Smooth muscle cell (in vitro differentiated cells): Measurements from ENCODE around the gene RTN4RL1. TPM values are rescaled to one million over a fixed set of nuclear protein-coding genes. Genes with fewer than 3 reads are reported as not detected.

Experiments
- DNase-seq: peaks from one replicate; lab custom pipeline; 2025; ENCODE audit not compliant: unreplicated experiment; lab: John Stamatoyannopoulos, UW
- H2AFZ ChIP-seq: fragments of 200-600 bp; sonication (generic); 2 replicates; pipeline ENCODE4 v1.6.0; 2016; ENCODE audit warnings: antibody characterized with exemption, low read depth, mild to moderate bottlenecking
- H3F3A ChIP-seq: fragments of 200-600 bp; sonication (generic); 2 replicates; pipeline ENCODE4 v1.6.0; 2017; ENCODE audit warnings: antibody characterized with exemption, low read depth
- H3K27ac ChIP-seq: fragments of 200-600 bp; sonication (generic); 2 replicates; pipeline ENCODE4 v1.5.1; 2016; ENCODE audit warnings: low read depth, mild to moderate bottlenecking
- H3K27me3 ChIP-seq: fragments of 200-600 bp; sonication (generic); 2 replicates; pipeline ENCODE4 v1.6.1; 2016; ENCODE audit warnings: low read depth, mild to moderate bottlenecking
- H3K36me3 ChIP-seq: fragments of 200-600 bp; sonication (generic); 2 replicates; pipeline ENCODE4 v1.5.1; 2016; ENCODE audit warnings: low read depth
- H3K4me1 ChIP-seq: fragments of 200-600 bp; sonication (generic); 2 replicates; pipeline ENCODE4 v1.5.1; 2016; ENCODE audit warnings: low read depth
- H3K4me2 ChIP-seq: fragments of 200-600 bp; sonication (generic); 2 replicates; pipeline ENCODE4 v1.6.0; 2016; ENCODE audit warnings: mild to moderate bottlenecking
- H3K4me3 ChIP-seq: fragments of 200-600 bp; sonication (generic); 2 replicates; pipeline ENCODE4 v1.5.1; 2016; ENCODE audit warnings: mild to moderate bottlenecking
- H3K79me2 ChIP-seq: fragments of 200-600 bp; sonication (generic); 2 replicates; pipeline ENCODE4 v1.6.0; 2016; ENCODE audit warnings: low read depth, mild to moderate bottlenecking
- H3K9ac ChIP-seq: fragments of 200-600 bp; sonication (generic); 2 replicates; pipeline ENCODE4 v1.6.0; 2016; ENCODE audit warnings: low read depth
- H3K9me3 ChIP-seq: fragments of 200-600 bp; sonication (generic); replicated peaks from 2 replicates; pipeline ENCODE4 v1.5.1; 2016; ENCODE audit warnings: low read depth
- H4K20me1 ChIP-seq: fragments of 200-600 bp; sonication (generic); 2 replicates; pipeline ENCODE4 v1.6.0; 2016; ENCODE audit warnings: low read depth
- CTCF ChIP-seq: fragments of 200-600 bp; sonication (generic); IDR thresholded peaks from 2 replicates; pipeline ENCODE4 v1.5.1; 2017; ENCODE audit warnings: borderline replicate concordance, mild to moderate bottlenecking, antibody characterized with exemption; ENCODE audit not compliant: insufficient read depth, poor library complexity, severe bottlenecking
- WGBS: methylation state at CpG from one replicate; pipeline ENCODE4 v1.1.7; 2016; ENCODE audit warnings: low lambda C conversion rate; 5-methylcytosine and 5-hydroxymethylcytosine counted together
- polyA plus RNA-seq: library from polyadenylated mRNA; unstranded; fragments of >200 nt; fragmentation: Nextera tagmentation; extraction: Ambion mirVana; gene quantifications from 2 replicates; pipeline ENCODE4 v1.2.1, GENCODE V29; 2016
- total RNA-seq: library from RNA; depleted of rRNA; stranded (reverse); fragments of >200 nt; gene quantifications from 2 replicates; pipeline ENCODE4 v1.2.3, GENCODE V29; 2014

Gene RTN4RL1
- total and polyA plus RNA-seq, 2 experiments from 2014 or later: not detected

DNA sequence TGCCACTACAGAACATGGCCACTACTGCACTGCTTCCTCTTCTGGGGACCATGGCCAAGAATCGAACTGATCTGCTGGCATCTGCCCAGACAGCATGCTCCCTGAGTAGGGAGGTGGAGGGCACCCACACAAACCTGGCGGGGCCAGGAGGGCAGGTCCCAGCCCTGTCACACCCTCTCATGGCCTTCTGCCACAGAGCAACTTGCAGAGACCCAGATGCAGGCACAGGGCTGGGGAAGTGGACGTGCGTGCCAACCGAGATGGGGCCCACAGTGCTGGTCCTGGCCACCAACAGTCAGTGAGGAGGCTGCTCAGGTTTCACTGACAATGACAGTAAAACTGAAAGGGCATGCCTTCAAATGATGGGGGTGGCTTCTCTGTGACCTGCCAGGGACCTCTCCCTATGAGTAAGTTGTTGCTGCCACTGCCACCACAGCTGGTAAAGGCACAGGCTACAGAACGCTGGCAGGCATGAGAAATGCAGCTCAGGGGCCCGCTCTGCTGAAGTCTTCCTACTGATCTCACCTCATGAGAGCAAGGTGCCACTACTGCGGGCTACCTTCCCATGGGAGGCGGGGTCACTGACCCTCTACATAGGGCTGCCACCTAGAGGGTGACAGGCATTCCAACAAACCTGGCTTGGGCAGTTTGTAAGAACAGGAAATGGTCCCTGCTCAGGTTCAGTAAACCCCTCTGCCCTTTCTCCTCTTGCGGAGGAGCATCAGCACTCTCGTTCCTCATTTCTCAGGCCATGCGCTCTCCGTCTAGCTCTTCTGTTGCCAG lies 45.3 kb upstream of the RTN4RL1 start:
- Histone ChIP-seq H3K4me1 (peaks cover 8% of the 10 kb centered on the region), H2AFZ (no peak overlapping the region), H3K27ac (no peak overlapping the region), H3K9me3 (no peaks in the 10 kb centered on the region), H3K9ac (no peak overlapping the region), H4K20me1 (no peaks in the 10 kb centered on the region), H3K27me3 (no peaks in the 10 kb centered on the region), H3K4me3 (no peak overlapping the region), H3K36me3 (no peaks in the 10 kb centered on the region), H3K79me2 (no peaks in the 10 kb centered on the region), H3K4me2 (no peak overlapping the region), H3F3A (peaks cover 15% of the 10 kb centered on the region)
- DNase-seq: no peak
- TF ChIP-seq CTCF: no peak
- WGBS: 94% methylated on average over 13 of the region's 13 CpGs

DNA sequence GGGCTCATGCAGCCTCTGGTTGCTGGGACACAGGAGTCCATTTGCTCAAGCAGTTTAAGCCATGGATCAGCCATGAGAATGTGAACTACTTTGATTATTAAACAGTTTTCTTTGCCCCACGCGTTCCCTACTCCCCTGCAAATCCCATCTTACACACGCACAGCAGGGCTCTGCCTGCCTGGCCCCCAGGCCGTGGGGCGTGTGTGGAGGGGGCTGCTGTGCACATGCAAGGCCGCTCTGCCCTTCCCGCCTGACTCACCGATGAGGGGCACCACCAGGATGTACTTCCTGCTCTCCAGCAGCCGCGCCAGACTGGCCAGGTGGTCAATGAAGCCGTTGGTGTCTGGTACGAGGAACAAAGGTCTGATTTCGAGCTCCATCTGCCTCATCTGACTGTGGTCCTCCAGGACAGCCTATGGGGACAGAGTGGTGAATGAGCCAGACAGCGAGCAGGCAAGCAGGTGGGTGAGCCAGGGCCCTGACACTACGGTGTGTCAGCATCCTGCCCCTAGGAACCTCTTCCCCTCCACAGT lies 43.5 kb upstream of the RTN4RL1 start:
- Histone ChIP-seq H3K4me3 (no peak overlapping the region), H3K4me2 (peak overlapping the region; percentile 11), H4K20me1 (no peaks in the 10 kb centered on the region), H3K79me2 (no peaks in the 10 kb centered on the region), H3F3A (peaks cover 15% of the 10 kb centered on the region), H3K9me3 (no peaks in the 10 kb centered on the region), H2AFZ (no peak overlapping the region), H3K36me3 (no peaks in the 10 kb centered on the region), H3K27ac (peak overlapping the region; percentile 94), H3K4me1 (peaks cover 8% of the 10 kb centered on the region), H3K9ac (peak overlapping the region; percentile 50), H3K27me3 (no peaks in the 10 kb centered on the region)
- TF ChIP-seq CTCF: no peak
- 20% methylated on average over 15 of the region's 15 CpGs for WGBS
- DNase-seq: peak; percentile 42

DNA sequence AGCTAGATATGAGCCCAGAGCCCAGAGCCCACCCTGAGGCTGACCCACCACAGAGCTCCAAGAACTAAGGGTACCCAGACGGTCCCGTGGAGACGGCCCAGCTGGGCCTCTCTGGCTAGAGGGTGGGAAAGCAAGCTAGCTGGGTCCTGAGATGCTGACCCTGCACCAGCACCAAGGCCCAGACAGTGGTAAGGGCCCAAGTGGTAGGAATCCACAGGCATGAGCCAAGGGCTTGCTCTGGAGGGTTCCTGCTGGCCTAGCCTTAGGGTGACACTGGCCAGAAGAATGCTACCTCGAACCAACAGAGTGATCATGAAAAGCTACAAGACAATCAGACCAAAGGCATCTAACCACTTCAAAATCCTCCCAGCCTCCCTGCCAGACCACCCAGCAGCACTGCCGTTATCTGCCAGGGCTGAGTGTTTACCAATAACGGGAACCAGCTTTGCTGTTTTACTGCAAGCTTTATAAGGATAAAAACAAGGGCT lies 42.9 kb upstream of the RTN4RL1 start:
- H3K27ac ChIP-seq: peak overlapping the region; percentile 94
- peak overlapping the region; percentile 48 for H3K4me2 ChIP-seq
- H4K20me1 ChIP-seq: no peaks in the 10 kb centered on the region
- no peak overlapping the region for H2AFZ ChIP-seq
- peaks cover 20% of the 10 kb centered on the region for H3F3A ChIP-seq
- TF ChIP-seq CTCF: peak; percentile 34
- H3K4me3 ChIP-seq: no peak overlapping the region
- H3K9me3 ChIP-seq: no peaks in the 10 kb centered on the region
- H3K36me3 ChIP-seq: no peaks in the 10 kb centered on the region
- DNase-seq: peak; percentile 42
- H3K9ac ChIP-seq: peak overlapping the region; percentile 73
- no peaks in the 10 kb centered on the region for H3K27me3 ChIP-seq
- WGBS: 35% methylated on average over 6 of the region's 6 CpGs
- no peaks in the 10 kb centered on the region for H3K79me2 ChIP-seq
- H3K4me1 ChIP-seq: peaks cover 13% of the 10 kb centered on the region
